Bone marrow (tissue), 2 donors: ENCODE results near the gene SPG21.

Experiments used
- DNase-seq, 2 donors: peaks; one replicate each; lab custom pipeline; 2025; lab: John Stamatoyannopoulos, UW

Gene SPG21

GRCh38 chr15:64938192-64938591 is 51.5 kb downstream of the SPG21 start:
- DNase-seq = no peak

GRCh38 chr15:64934023-64934422 is 55.7 kb downstream of the SPG21 start:
- DNase-seq = no peak

- no peak for DNase-seq
These were observed 58.3 kb downstream of the SPG21 start for GRCh38 chr15:64931381-64931780.

GRCh38 chr15:64930778-64931371 is 58.8 kb downstream of the SPG21 start:
- DNase-seq = no peak

- DNase-seq = no peak
These were observed 59.6 kb downstream of the SPG21 start for GRCh38 chr15:64930019-64930652.

- DNase-seq = no peak
These were observed 61.0 kb downstream of the SPG21 start for GRCh38 chr15:64928626-64929220.

- no peak for DNase-seq
These were observed 63.1 kb downstream of the SPG21 start for GRCh38 chr15:64926661-64927060.

- no peak for DNase-seq
These were observed 64.1 kb downstream of the SPG21 start for GRCh38 chr15:64925335-64926330.

GRCh38 chr15:64923546-64923945 is 66.2 kb downstream of the SPG21 start:
- no peak for DNase-seq

- DNase-seq = no peak
These were observed 68.0 kb downstream of the SPG21 start for GRCh38 chr15:64921711-64922110.

GRCh38 chr15:64919721-64920120 is 70.0 kb downstream of the SPG21 start:
- DNase-seq = no peak

- DNase-seq = no peak
These were observed 72.5 kb downstream of the SPG21 start for GRCh38 chr15:64917211-64917610.

- DNase-seq = no peak
These were observed 73.3 kb downstream of the SPG21 start for GRCh38 chr15:64916365-64916764.

- DNase-seq = no peak
These were observed 74.0 kb downstream of the SPG21 start for GRCh38 chr15:64915518-64916227.
